K562 (cell line): ENCODE results near the gene OBSCN. TPM values are rescaled to one million over a fixed set of nuclear protein-coding genes. Genes with fewer than 3 reads are reported as not detected.

Source experiments
- BCOR ChIP-seq: fragments of 450-650 bp; IDR thresholded peaks from 2 replicates; pipeline ENCODE4 v1.6.1; 2016
- E2F3 ChIP-seq: fragments of 250-450 bp; sonication (Bioruptor Pico); IDR thresholded peaks from 2 replicates; pipeline ENCODE4 v1.4.0; 2020; ENCODE audit warnings: mild to moderate bottlenecking
- KDM5B ChIP-seq: fragments of 200-600 bp; sonication (generic); IDR thresholded peaks from 2 replicates; pipeline ENCODE4 v1.6.1; 2012; ENCODE audit warnings: low read depth, mild to moderate bottlenecking, moderate library complexity, low read length, control low read depth, inconsistent platforms; ENCODE audit not compliant: insufficient replicate concordance
- NFRKB ChIP-seq: fragments of 450-650 bp; IDR thresholded peaks from 2 replicates; pipeline ENCODE4 v1.6.1; 2016; ENCODE audit warnings: low read depth
- PRDM10 ChIP-seq: fragments of 450-650 bp; IDR thresholded peaks from 2 replicates; pipeline ENCODE4 v1.6.1; 2018; ENCODE audit not compliant: partially characterized antibody
- RB1 ChIP-seq: fragments of 450-650 bp; IDR thresholded peaks from 2 replicates; pipeline ENCODE4 v1.6.1; 2017; ENCODE audit warnings: low read depth, mild to moderate bottlenecking
- SIN3A ChIP-seq, 2 experiments: fragments of 150-350 bp in 1 of 2; IDR thresholded peaks; 2 replicates each; pipeline ENCODE4 v1.6.1; 2011 to 2016; ENCODE audit warnings: borderline replicate concordance in 2 of 2, low read depth in 2 of 2, low read length in 2 of 2, mild to moderate bottlenecking in 2 of 2, moderate library complexity in 2 of 2; ENCODE audit not compliant: control insufficient read depth in 1 of 2
- ZNF699 ChIP-seq: fragments of 250-450 bp; sonication (Bioruptor Pico); IDR thresholded peaks from 2 replicates; pipeline ENCODE4 v1.8.0; 2021; ENCODE audit warnings: mild to moderate bottlenecking, moderate library complexity; ENCODE audit not compliant: insufficient replicate concordance
- polyA plus RNA-seq, 8 experiments: library from polyadenylated mRNA; depleted of rRNA in 4 of 8; stranded (reverse) in 5 of 8; unstranded in 3 of 8; fragments of >200 nt; fragmentation: Nextera tagmentation in 2 of 8; fragmentation: Illumina TruSeq in 1 of 8; extraction: Ambion mirVana in 2 of 8; extraction: Trizol in 1 of 8; gene quantifications; 2 replicates each; pipeline versions ENCODE4 v1.2.1 to v1.2.3, GENCODE V29; 2011 to 2014; ENCODE audit warnings: inconsistent platforms in 1 of 8, missing spikeins in 1 of 8
- total RNA-seq, 7 experiments: library from RNA; depleted of rRNA in 6 of 7; stranded (reverse); fragments of >200 nt in 6 of 7; fragmentation: Illumina TruSeq in 2 of 7; extraction: Trizol in 2 of 7; gene quantifications; 2 replicates each; pipeline versions ENCODE4 v1.2.1 to v1.2.3, GENCODE V29; 2011 to 2021; ENCODE audit warnings: low replicate concordance in 1 of 7
- TF ChIP-seq, protein P1 (sequence below): fragments of 450-650 bp; formaldehyde crosslinking; IDR thresholded peaks from 2 replicates; pipeline ENCODE4 v1.4.0; 2020; ENCODE audit warnings: mild to moderate bottlenecking, moderate library complexity
- TF ChIP-seq, protein P2 (sequence below), 2 experiments: IDR thresholded peaks; 2 replicates each; pipeline ENCODE4 v1.6.1; 2012; ENCODE audit warnings: improper control_type of control experiment in 2 of 2, low read depth in 2 of 2, low read length in 2 of 2, borderline replicate concordance in 1 of 2

The OBSCN gene
- total and polyA plus RNA-seq, 9 of the 15 experiments (the other 6 are each of a cell fraction or from before 2014, with no cell fraction given) = 0.18 to 19.7 (median 3.6) TPM

GRCh38 chr1:228275430-228276173 lies 67.8 kb downstream of the OBSCN start (continued):
- TF ChIP-seq, protein P1, sequence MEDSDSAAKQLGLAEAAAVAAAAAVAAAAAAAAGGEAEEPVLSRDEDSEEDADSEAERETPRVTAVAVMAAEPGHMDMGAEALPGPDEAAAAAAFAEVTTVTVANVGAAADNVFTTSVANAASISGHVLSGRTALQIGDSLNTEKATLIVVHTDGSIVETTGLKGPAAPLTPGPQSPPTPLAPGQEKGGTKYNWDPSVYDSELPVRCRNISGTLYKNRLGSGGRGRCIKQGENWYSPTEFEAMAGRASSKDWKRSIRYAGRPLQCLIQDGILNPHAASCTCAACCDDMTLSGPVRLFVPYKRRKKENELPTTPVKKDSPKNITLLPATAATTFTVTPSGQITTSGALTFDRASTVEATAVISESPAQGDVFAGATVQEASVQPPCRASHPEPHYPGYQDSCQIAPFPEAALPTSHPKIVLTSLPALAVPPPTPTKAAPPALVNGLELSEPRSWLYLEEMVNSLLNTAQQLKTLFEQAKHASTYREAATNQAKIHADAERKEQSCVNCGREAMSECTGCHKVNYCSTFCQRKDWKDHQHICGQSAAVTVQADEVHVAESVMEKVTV (CRISPR knock-in tag) = no peak
- no peak for TF ChIP-seq ZNF699 (CRISPR knock-in tag)
- TF ChIP-seq RB1 = peak; percentile 29; the same call in 1 of the 2 replicates
- peak; percentile 5 for TF ChIP-seq PRDM10
- TF ChIP-seq BCOR = peak; percentile 12
- no peak for TF ChIP-seq NFRKB
- TF ChIP-seq KDM5B = peak; percentile 58
- 0 out of 2 replicates have a peak, but pooled peaks have one; percentile 0 for TF ChIP-seq E2F3 (CRISPR knock-in tag)
- peak in 1 of 2 experiments; percentile 54; a peak in 1 of 4 replicates for TF ChIP-seq SIN3A (IDR thresholded peaks at IDR 0.05; ENCODE audit: borderline replicate concordance in 2 of 2, control insufficient read depth in 1 of 2, low read depth in 2 of 2, low read length in 2 of 2)
- TF ChIP-seq, protein P2, sequence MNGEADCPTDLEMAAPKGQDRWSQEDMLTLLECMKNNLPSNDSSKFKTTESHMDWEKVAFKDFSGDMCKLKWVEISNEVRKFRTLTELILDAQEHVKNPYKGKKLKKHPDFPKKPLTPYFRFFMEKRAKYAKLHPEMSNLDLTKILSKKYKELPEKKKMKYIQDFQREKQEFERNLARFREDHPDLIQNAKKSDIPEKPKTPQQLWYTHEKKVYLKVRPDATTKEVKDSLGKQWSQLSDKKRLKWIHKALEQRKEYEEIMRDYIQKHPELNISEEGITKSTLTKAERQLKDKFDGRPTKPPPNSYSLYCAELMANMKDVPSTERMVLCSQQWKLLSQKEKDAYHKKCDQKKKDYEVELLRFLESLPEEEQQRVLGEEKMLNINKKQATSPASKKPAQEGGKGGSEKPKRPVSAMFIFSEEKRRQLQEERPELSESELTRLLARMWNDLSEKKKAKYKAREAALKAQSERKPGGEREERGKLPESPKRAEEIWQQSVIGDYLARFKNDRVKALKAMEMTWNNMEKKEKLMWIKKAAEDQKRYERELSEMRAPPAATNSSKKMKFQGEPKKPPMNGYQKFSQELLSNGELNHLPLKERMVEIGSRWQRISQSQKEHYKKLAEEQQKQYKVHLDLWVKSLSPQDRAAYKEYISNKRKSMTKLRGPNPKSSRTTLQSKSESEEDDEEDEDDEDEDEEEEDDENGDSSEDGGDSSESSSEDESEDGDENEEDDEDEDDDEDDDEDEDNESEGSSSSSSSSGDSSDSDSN (IDR thresholded peaks at IDR 0.05; ENCODE audit: borderline replicate concordance in 1 of 2, low read depth in 2 of 2, low read length in 2 of 2) = 0 out of 4 replicates have a peak, but pooled peaks have one; percentile 28 to 44
- TF ChIP-seq, all 486 proteins: peak for 84
